Peyer's patch (tissue), 4 donors: ENCODE results near the gene TRMT44. TPM values are rescaled to one million over a fixed set of nuclear protein-coding genes. Genes with fewer than 3 reads are reported as not detected.

Experiments
- DNase-seq, 3 donors: peaks; one replicate each; pipeline ENCODE4 v3.0.0-alpha.2; 2017 to 2019
- H3K27ac ChIP-seq, 4 donors: fragments of 200-600 bp; sonication (generic); one replicate each; pipeline ENCODE4 v1.5.1; 2016 to 2019
- H3K27me3 ChIP-seq, 2 donors: fragments of 200-600 bp; sonication (generic); one replicate each; pipeline ENCODE4 v1.5.1; 2019
- H3K36me3 ChIP-seq, 3 donors: fragments of 200-600 bp; sonication (generic); one replicate each; pipeline ENCODE4 v1.5.1; 2016 to 2019
- H3K4me1 ChIP-seq, 4 donors: fragments of 200-600 bp; sonication (generic); one replicate each; pipeline ENCODE4 v1.5.1; 2016 to 2019
- H3K4me3 ChIP-seq, 4 donors: fragments of 200-600 bp; sonication (generic); 1 replicate in 3 of 4; 2 replicates in 1 of 4; pipeline ENCODE4 v1.5.1; 2016 to 2019; ENCODE audit warnings: mild to moderate bottlenecking in 1 of 4
- H3K9me3 ChIP-seq, 4 donors: fragments of 200-600 bp; sonication (generic); one replicate each; pipeline ENCODE4 v1.5.1; 2016 to 2019; ENCODE audit warnings: mild to moderate bottlenecking in 1 of 4
- POLR2A ChIP-seq, 2 donors: fragments of 450-650 bp; IDR thresholded peaks; one replicate each; pipeline ENCODE4 v1.5.1; 2017; ENCODE audit warnings: antibody characterized with exemption in 2 of 2, mild to moderate bottlenecking in 2 of 2, moderate library complexity in 2 of 2
- total RNA-seq, 4 donors: library from RNA; depleted of rRNA; stranded (reverse); fragments of >200 nt; gene quantifications; one replicate each; pipeline ENCODE4 v1.1.0, GENCODE V29; 2016
- TF ChIP-seq, protein P1 (sequence below), 6 experiments: fragments of 450-650 bp in 4 of 6; fragments of 200-600 bp in 2 of 6; sonication (generic) in 1 of 6; IDR thresholded peaks; one replicate each; pipeline ENCODE4 v1.5.1; 2017 to 2019; ENCODE audit warnings: antibody characterized with exemption in 6 of 6, mild to moderate bottlenecking in 3 of 6, moderate library complexity in 1 of 6

TRMT44 gene
- total RNA-seq, 4 donors from 2014 or later = 16.8 to 31.6 (median 28.1) TPM

GRCh38 chr4:8495803-8496202, 55.2 kb downstream of the TRMT44 start:
- no peaks in the 10 kb centered on the region for H3K4me1 ChIP-seq
- DNase-seq = no peak
- H3K27me3 ChIP-seq = no peaks in the 10 kb centered on the region
- TF ChIP-seq, protein P1, sequence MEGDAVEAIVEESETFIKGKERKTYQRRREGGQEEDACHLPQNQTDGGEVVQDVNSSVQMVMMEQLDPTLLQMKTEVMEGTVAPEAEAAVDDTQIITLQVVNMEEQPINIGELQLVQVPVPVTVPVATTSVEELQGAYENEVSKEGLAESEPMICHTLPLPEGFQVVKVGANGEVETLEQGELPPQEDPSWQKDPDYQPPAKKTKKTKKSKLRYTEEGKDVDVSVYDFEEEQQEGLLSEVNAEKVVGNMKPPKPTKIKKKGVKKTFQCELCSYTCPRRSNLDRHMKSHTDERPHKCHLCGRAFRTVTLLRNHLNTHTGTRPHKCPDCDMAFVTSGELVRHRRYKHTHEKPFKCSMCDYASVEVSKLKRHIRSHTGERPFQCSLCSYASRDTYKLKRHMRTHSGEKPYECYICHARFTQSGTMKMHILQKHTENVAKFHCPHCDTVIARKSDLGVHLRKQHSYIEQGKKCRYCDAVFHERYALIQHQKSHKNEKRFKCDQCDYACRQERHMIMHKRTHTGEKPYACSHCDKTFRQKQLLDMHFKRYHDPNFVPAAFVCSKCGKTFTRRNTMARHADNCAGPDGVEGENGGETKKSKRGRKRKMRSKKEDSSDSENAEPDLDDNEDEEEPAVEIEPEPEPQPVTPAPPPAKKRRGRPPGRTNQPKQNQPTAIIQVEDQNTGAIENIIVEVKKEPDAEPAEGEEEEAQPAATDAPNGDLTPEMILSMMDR (IDR thresholded peaks at IDR 0.05) = no peak
- no peak for TF ChIP-seq POLR2A (IDR thresholded peaks at IDR 0.05)
- no peaks in the 10 kb centered on the region for H3K36me3 ChIP-seq
- H3K27ac ChIP-seq = no peak overlapping the region
- no peak overlapping the region for H3K4me3 ChIP-seq
- peaks cover 0 to 3% (median 0%) of the 10 kb centered on the region in 4 donors for H3K9me3 ChIP-seq

GRCh38 chr4:8497762-8498161, 57.2 kb downstream of the TRMT44 start:
- Histone ChIP-seq H3K36me3 (no peaks in the 10 kb centered on the region), H3K4me1 (no peaks in the 10 kb centered on the region), H3K27ac (no peak overlapping the region), H3K4me3 (no peak overlapping the region), H3K27me3 (no peaks in the 10 kb centered on the region), H3K9me3 (peaks cover 0 to 3% (median 0%) of the 10 kb centered on the region in 4 donors)
- TF ChIP-seq, protein P1 (IDR thresholded peaks at IDR 0.05) = no peak
- no peak for TF ChIP-seq POLR2A (IDR thresholded peaks at IDR 0.05)
- DNase-seq = no peak

DNA sequence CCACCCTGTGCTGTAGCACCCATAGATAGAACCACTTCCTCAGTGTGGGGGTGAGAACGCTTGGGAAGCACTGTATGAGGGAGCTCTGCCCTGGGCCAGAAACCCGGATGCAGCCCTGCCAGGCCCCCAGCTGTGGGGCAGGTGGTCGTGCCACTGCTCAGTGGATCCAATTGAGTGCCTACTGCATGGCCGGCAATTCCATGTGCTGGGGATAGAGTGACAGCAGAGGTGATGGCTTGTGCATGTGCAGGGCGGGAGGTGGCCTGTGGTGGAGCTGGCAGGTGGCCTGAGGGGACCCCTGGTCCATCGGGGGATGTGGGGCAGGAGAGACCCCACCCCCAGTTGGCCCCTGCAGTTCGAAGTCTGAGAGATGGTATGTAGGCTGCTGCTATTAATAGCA, 60.4 kb downstream of the TRMT44 start:
- H3K27me3 ChIP-seq = no peaks in the 10 kb centered on the region
- H3K9me3 ChIP-seq = peaks cover 0 to 3% (median 0%) of the 10 kb centered on the region in 4 donors
- no peak for DNase-seq
- H3K27ac ChIP-seq = no peak overlapping the region
- no peaks in the 10 kb centered on the region for H3K36me3 ChIP-seq
- no peak overlapping the region for H3K4me3 ChIP-seq
- peaks cover 0 to 2% (median 0%) of the 10 kb centered on the region in 4 donors for H3K4me1 ChIP-seq
- TF ChIP-seq POLR2A (IDR thresholded peaks at IDR 0.05) = no peak
- TF ChIP-seq, protein P1 (IDR thresholded peaks at IDR 0.05) = no peak

- no peak for DNase-seq
- TF ChIP-seq, protein P1 (IDR thresholded peaks at IDR 0.05) = no peak
- TF ChIP-seq POLR2A (IDR thresholded peaks at IDR 0.05) = no peak
- H3K4me3 ChIP-seq = no peak overlapping the region
- H3K9me3 ChIP-seq = peaks cover 0 to 3% (median 0%) of the 10 kb centered on the region in 4 donors
- H3K36me3 ChIP-seq = no peaks in the 10 kb centered on the region
- peaks cover 0 to 10% (median 0%) of the 10 kb centered on the region in 4 donors for H3K4me1 ChIP-seq
- no peaks in the 10 kb centered on the region for H3K27me3 ChIP-seq
- no peak overlapping the region for H3K27ac ChIP-seq
Measured at GRCh38 chr4:8501781-8502180, 61.2 kb downstream of the TRMT44 start.

GRCh38 chr4:8502371-8502770, 61.8 kb downstream of the TRMT44 start:
- Histone ChIP-seq H3K4me3 (no peak overlapping the region), H3K27me3 (no peaks in the 10 kb centered on the region), H3K9me3 (peaks cover 0 to 3% (median 0%) of the 10 kb centered on the region in 4 donors), H3K36me3 (no peaks in the 10 kb centered on the region), H3K27ac (no peak overlapping the region), H3K4me1 (peaks cover 0 to 16% (median 0%) of the 10 kb centered on the region in 4 donors)
- TF ChIP-seq POLR2A (IDR thresholded peaks at IDR 0.05) = no peak
- TF ChIP-seq, protein P1 (IDR thresholded peaks at IDR 0.05) = no peak
- no peak for DNase-seq
